22Rv1 (cell line): ENCODE data around the gene ALS2CL.

Experiments used
- H3K27ac ChIP-seq: fragments of 450-650 bp; 2 replicates; pipeline ENCODE4 v1.5.1; 2017
- CTCF ChIP-seq: fragments of 450-650 bp; IDR thresholded peaks from 2 replicates; pipeline ENCODE4 v1.5.1; 2017; ENCODE audit warnings: mild to moderate bottlenecking
- ZFX ChIP-seq: fragments of 450-650 bp; IDR thresholded peaks from 2 replicates; pipeline ENCODE4 v1.6.1; 2017; ENCODE audit warnings: antibody characterized with exemption, borderline replicate concordance

ALS2CL gene

DNA sequence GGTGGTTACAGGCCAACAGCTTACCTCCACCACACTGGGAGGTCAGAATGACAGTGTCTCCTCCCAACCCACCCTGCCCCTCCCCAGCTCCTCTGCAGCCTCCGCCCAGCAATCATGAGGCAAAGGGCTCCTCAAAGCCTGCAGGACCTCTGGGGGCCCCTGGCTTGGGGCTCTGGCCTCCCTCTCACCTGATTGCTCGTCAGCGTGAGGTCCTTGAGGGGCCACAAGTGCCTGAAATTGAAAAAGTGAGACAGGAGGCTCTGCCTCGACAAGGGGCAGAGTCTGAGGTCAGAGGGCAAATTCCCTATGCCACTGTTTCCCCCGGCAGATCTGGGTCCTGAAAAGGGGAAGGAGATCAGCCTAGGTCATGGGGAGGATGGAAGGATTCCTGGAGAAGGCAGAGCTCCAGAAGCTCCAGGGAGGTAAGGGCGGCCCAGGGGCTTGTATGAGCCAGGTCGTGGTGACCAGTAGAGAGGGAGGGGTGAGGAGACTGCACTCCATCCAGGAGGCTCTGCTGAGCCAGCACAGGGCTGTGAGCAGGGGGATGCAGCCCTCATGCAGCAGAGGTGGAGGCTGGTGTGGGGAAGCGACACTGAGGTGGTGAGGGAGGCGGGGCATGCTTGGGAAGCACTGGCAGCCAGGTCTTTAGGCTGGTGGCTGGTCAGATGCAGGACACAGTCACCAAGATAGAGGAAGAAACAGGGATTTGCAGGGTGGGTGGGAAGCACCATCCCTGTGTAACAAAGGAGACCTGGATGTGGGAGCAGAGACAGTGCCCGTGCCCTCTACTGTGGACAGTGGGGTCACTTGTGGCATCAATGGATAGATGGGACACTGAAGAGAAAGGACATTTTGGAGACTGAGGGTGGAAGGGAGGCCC is 20.1 kb downstream of the ALS2CL start:
- H3K27ac ChIP-seq, result no peak overlapping the region
- TF ChIP-seq CTCF (no peak), ZFX (no peak)

- no peak overlapping the region for H3K27ac ChIP-seq
- no peak for TF ChIP-seq ZFX
Measured at GRCh38 chr3:46672349-46672695, 21.2 kb downstream of the ALS2CL start.

DNA sequence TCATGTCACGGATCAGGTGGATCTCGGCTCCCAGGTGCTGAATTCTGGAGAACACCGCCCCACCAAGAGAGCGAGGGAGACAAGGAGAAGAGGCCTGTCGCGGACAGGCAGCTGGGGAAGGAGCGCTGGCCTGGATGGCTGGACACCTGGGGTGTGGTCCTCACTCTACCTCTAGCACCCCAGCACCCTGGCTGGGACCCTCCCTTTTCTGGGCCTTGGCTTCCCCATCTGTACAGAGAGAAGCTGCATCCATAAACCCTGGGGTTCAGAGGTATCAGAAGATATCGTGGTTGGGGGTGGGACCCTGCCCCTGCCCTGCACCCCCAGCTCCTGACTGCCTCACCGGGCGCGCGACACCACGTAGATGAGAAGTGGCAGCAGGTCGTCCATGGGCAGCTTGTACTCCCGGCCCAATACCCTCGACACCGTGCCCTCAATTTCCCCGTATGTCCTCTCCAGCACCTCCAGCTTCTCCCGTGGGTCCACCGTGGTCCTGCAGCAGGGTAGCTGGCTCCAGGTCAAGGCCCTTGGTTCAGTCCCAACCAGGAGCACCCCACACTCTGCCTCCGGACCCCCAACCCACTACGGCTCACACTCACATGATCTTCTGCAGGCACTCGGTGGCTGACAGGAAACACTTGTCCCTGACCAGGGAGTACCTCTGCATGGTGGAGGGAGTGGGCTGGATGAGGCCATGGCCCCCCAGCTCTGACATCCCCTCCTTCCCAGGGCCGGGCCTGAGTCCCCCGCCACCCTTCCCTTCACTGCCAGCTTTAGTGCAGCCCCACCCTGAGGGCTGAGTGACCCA is 21.7 kb downstream of the ALS2CL start:
- no peak overlapping the region for H3K27ac ChIP-seq
- TF ChIP-seq CTCF (no peak), ZFX (no peak)

- H3K27ac ChIP-seq, result no peak overlapping the region
- TF ChIP-seq ZFX (no peak), CTCF (no peak)
Measured at GRCh38 chr3:46670891-46671427, 22.5 kb downstream of the ALS2CL start.

- TF ChIP-seq ZFX, result no peak
- no peak for TF ChIP-seq CTCF
- no peak overlapping the region for H3K27ac ChIP-seq
Measured at GRCh38 chr3:46670000-46670890, 23.2 kb downstream of the ALS2CL start.

DNA sequence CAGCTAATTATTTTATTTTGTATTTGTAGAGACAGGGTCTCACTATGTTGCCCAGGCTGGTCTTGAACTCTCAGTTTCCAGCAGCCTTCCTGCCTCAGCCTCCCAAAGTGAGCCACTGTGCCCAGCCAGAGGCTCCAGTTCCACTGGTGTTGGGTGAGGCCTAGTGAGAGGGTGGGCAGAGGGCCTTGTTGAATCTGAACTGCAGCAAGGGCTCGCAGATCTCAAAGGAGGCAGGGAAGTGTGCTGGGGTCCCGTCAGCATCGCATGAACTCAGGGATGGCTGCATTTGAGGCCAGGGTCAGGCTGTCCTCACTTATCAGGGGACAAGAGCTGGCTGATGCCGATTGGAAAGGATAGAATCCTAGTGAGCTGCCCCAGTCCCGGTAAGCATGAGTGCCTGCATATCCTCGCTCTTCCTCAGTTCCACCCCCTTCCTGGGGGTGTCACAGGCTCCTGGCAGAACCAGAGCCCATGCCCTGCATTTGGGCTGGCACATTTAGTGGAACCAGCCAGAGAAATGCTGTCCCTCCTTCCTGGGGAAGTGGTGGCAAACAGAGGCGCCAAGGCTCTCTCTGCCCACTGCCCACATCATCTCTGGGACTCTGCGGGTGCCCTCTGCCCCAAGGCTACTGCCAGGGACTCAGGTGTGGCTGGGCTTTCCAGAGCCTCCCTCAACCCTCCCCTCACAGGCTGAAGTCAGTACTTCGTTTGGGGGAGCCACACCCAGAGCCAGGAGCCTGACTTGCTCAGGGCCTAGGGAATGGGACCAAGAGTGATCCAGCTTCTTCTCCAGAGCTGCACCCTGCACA is 24.1 kb downstream of the ALS2CL start:
- H3K27ac ChIP-seq, result no peak overlapping the region
- TF ChIP-seq CTCF (no peak), ZFX (no peak)
